Aorta (tissue), 5 donors: Measurements from ENCODE around the gene AFAP1. TPM values are rescaled to one million over a fixed set of nuclear protein-coding genes. Genes with fewer than 3 reads are reported as not detected.
A peak's percentile ranks its signal among the peaks of the same experiment; 100 is the strongest.
"Not testable (repeated sequence)": the region's sequence is repeated elsewhere in the genome, so short reads cannot be mapped to it uniquely, and the experiment has no call there.

ENCODE experiments used
- ATAC-seq: fragments of 200-7000 bp; cut with Tn5 transposase; one replicate; pipeline ENCODE4 v1.9.1; 2022; ENCODE audit warnings: moderate library complexity; ENCODE audit not compliant: low FRiP score
- DNase-seq, 2 donors: peaks; one replicate each; pipeline ENCODE4 v3.0.0-alpha.2; 2020
- H3K27ac ChIP-seq, 2 donors: one replicate each; pipeline ENCODE4 v1.5.1; 2013; ENCODE audit warnings: low read length in 2 of 2, mild to moderate bottlenecking in 2 of 2, moderate library complexity in 2 of 2, control low read depth in 1 of 2, inconsistent platforms in 1 of 2, low read depth in 1 of 2
- H3K27me3 ChIP-seq, 2 donors: one replicate each; pipeline ENCODE4 v1.6.1; 2013; ENCODE audit warnings: control low read depth in 1 of 2, low read length in 1 of 2, mild to moderate bottlenecking in 1 of 2, moderate library complexity in 1 of 2; ENCODE audit not compliant: insufficient read depth in 2 of 2, control insufficient read depth in 1 of 2
- H3K36me3 ChIP-seq, 2 donors: one replicate each; pipeline ENCODE4 v1.6.1; 2013; ENCODE audit warnings: control low read depth in 1 of 2, low read length in 1 of 2, mild to moderate bottlenecking in 1 of 2; ENCODE audit not compliant: insufficient read depth in 2 of 2, control insufficient read depth in 1 of 2
- H3K4me1 ChIP-seq, 2 donors: one replicate each; pipeline ENCODE4 v1.6.1; 2013; ENCODE audit warnings: low read length in 2 of 2, control low read depth in 1 of 2, mild to moderate bottlenecking in 1 of 2, moderate library complexity in 1 of 2; ENCODE audit not compliant: insufficient read depth in 2 of 2, control insufficient read depth in 1 of 2
- H3K4me3 ChIP-seq, 2 donors: one replicate each; pipeline ENCODE4 v1.5.1; 2013; ENCODE audit warnings: low read length in 2 of 2, control low read depth in 1 of 2, mild to moderate bottlenecking in 1 of 2
- H3K9me3 ChIP-seq: one replicate; pipeline ENCODE4 v1.6.1; 2013; ENCODE audit warnings: mild to moderate bottlenecking, low read length; ENCODE audit not compliant: control insufficient read depth
- WGBS, 2 donors: extraction: QIAGEN DNeasy Blood & Tissue Kit; methylation state at CpG; one replicate each; pipeline ENCODE4 v1.1.7; 2013; 5-methylcytosine and 5-hydroxymethylcytosine counted together
- intact Hi-C, 2 donors: fragments of 100-400 bp; cut with DNase I; formaldehyde crosslinking; loops; one replicate each; pipeline versions ENCODE4 v1.14.2 to v1.15.0; 2022
- polyA plus RNA-seq, 2 donors: library from polyadenylated mRNA; stranded (reverse); fragments of 200-250 nt; gene quantifications; one replicate each; pipeline ENCODE4 v1.2.3, GENCODE V29; 2013
- total RNA-seq, 2 donors: library from RNA; stranded (reverse); fragmentation: NEBNext Ultra II Directional; extraction: Animal tissue kit (Norgen Biotek cat#: 25700); gene quantifications; one replicate each; pipeline ENCODE4 v1.2.1, GENCODE V29; 2021
- donor health status: healthy with polysubstance abuse.
- donor health status: Bipolar disorder and iron deficiency.
- donor health status: DM: no; HTN: no; CAD: no.
- donor health status: DM: no; HTN: no; CAD: no.
- donor health status: DM: yes; HTN: yes; CAD: no.

The AFAP1 gene
- total and polyA plus RNA-seq, 4 donors: 4.6 to 60.5 (median 26.9) TPM

GRCh38 chr4:7918981-7919380 lies 20.7 kb downstream of the AFAP1 start:
- Histone ChIP-seq H3K36me3 (no peaks in the 10 kb centered on the region), H3K9me3 (no peaks in the 10 kb centered on the region), H3K27ac (no peak overlapping the region), H3K4me1 (no peaks in the 10 kb centered on the region), H3K4me3 (no peak overlapping the region), H3K27me3 (no peaks in the 10 kb centered on the region)
- no peak for ATAC-seq
- intact Hi-C loops: no loop called here
- WGBS, 2 donors: 27 to 31% methylated on average over 12 of the region's 12 CpGs
- no peak for DNase-seq

DNA sequence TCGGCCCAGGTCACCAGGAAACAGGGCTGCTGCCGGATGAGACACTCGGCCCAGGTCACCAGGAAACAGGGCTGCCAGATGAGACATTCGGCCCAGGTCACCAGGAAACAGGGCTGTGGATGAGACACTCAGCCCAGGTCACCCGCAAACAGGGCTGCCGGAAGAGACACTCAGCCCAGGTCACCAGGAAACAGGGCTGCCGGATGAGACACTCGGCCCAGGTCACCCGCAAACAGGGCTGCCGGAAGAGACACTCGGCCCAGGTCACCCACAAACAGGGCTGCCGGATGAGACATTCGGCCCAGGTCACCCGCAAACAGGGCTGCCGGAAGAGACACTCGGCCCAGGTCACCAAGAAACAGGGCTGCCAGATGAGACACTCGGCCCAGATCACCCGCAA lies 21.5 kb downstream of the AFAP1 start:
- intact Hi-C loops, H3K9me3 ChIP-seq, H3K36me3 ChIP-seq, H3K27ac ChIP-seq, H3K27me3 ChIP-seq, H3K4me1 ChIP-seq, H3K4me3 ChIP-seq, DNase-seq, ATAC-seq: not testable (repeated sequence)
- 90 to 93% methylated on average over 17 to 18 of the region's 18 CpGs for WGBS, 2 donors

DNA sequence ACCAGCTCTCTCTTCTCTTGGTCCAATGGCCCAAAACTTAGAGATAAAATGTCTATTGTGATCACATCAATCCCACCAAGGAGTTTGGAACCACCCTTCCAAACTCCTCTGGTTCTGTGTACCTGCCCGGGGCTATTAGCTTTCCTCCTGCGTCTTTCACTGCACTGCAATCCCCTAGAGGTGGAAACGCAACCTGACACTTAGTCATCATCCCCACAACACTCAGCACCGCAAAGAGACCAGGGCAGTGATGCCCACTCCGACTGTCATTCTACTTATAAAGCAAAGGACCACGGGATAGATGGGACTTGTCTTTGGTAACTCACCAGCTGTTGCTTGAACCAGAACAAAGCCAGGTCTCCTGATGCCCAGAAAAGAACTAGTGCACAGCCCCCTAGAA lies 22.0 kb downstream of the AFAP1 start:
- DNase-seq (no peak), ATAC-seq (no peak)
- H3K4me3 ChIP-seq: no peak overlapping the region
- intact Hi-C loops: no loop called here
- no peak overlapping the region for H3K27ac ChIP-seq
- H3K9me3 ChIP-seq: no peaks in the 10 kb centered on the region
- 87% methylated on average over 6 of the region's 6 CpGs for WGBS, 2 donors
- H3K36me3 ChIP-seq: no peaks in the 10 kb centered on the region
- H3K27me3 ChIP-seq: no peaks in the 10 kb centered on the region
- H3K4me1 ChIP-seq: no peaks in the 10 kb centered on the region

- H3K4me1 ChIP-seq: peaks cover 2 to 3% of the 10 kb centered on the region in 2 donors
- H3K27ac ChIP-seq: no peak overlapping the region
- H3K36me3 ChIP-seq: no peaks in the 10 kb centered on the region
- H3K27me3 ChIP-seq: no peaks in the 10 kb centered on the region
- H3K4me3 ChIP-seq: no peak overlapping the region
- intact Hi-C loops: no loop called here
- 67 to 68% methylated on average over 6 of the region's 6 CpGs for WGBS, 2 donors
- no peaks in the 10 kb centered on the region for H3K9me3 ChIP-seq
- no peak for ATAC-seq
- DNase-seq: no peak
Measured at GRCh38 chr4:7915875-7916242, 23.8 kb downstream of the AFAP1 start.

- DNase-seq: no peak
- ATAC-seq: no peak
- peaks cover 2 to 5% of the 10 kb centered on the region in 2 donors for H3K4me1 ChIP-seq
- 99 to 100% methylated on average over 1 of the region's 1 CpG for WGBS, 2 donors
- no peaks in the 10 kb centered on the region for H3K9me3 ChIP-seq
- no peaks in the 10 kb centered on the region for H3K36me3 ChIP-seq
- no peak overlapping the region for H3K27ac ChIP-seq
- no peaks in the 10 kb centered on the region for H3K27me3 ChIP-seq
- H3K4me3 ChIP-seq: no peak overlapping the region
- intact Hi-C loops: no loop called here
Measured at GRCh38 chr4:7912826-7913225, 26.8 kb downstream of the AFAP1 start.

- DNase-seq: no peak
- no peaks in the 10 kb centered on the region for H3K27me3 ChIP-seq
- H3K9me3 ChIP-seq: no peaks in the 10 kb centered on the region
- intact Hi-C loops: no loop called here
- no peaks in the 10 kb centered on the region for H3K36me3 ChIP-seq
- 19 to 20% methylated on average over 16 of the region's 16 CpGs for WGBS, 2 donors
- peaks cover 2 to 5% of the 10 kb centered on the region in 2 donors for H3K4me1 ChIP-seq
- no peak overlapping the region for H3K4me3 ChIP-seq
- ATAC-seq: peak; percentile 59
- peak overlapping the region in 1 of 2 donors; percentile 65 for H3K27ac ChIP-seq
Measured at GRCh38 chr4:7910952-7911578, 28.6 kb downstream of the AFAP1 start.

GRCh38 chr4:7910263-7910896 lies 29.3 kb downstream of the AFAP1 start:
- H3K9me3 ChIP-seq: no peaks in the 10 kb centered on the region
- DNase-seq: no peak
- ATAC-seq: peak; percentile 48
- H3K27ac ChIP-seq: peak overlapping the region; percentile 37 to 68
- no peaks in the 10 kb centered on the region for H3K27me3 ChIP-seq
- H3K4me1 ChIP-seq: peaks cover 2 to 5% of the 10 kb centered on the region in 2 donors
- intact Hi-C loops: no loop called here
- no peaks in the 10 kb centered on the region for H3K36me3 ChIP-seq
- no peak overlapping the region for H3K4me3 ChIP-seq
- 78 to 79% methylated on average over 16 of the region's 16 CpGs for WGBS, 2 donors

DNA sequence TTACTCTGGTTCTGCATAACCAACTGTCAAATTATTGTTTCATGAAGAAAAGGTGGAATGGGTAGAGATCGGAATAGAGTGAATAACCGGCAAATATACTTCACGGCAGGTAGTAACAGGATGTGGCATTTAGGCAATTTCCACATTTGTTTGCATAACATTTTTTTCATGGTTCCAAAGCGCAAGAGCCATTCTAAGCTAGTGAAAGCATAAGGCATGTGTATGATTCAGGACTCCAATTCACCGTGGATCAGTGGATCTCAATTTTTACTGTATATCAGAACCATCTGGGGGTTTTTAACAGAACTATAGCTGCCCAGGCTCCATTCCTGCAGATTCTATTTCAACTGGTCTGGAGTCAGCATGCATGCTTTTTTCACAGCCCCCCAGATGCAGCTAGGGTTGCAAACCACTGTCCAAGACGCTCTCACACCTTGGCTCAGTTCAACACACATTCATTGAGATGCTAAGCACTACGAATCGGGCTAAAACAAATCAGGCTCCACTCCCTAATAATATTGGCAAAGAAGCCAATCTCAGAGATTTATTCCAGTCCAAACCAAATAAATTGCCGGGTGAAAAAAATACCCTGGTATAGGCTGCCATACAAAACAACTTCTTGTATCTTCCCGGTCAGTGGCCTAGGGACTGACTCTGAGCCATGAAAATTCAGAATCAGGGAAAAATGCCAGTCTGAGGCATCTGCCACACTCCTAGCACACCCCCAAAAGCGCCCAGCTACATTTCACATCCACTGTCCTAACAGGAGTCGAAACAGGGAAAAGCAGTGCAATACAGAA lies 30.0 kb downstream of the AFAP1 start:
- H3K27me3 ChIP-seq: no peaks in the 10 kb centered on the region
- DNase-seq (no peak), ATAC-seq (no peak)
- H3K27ac ChIP-seq: peak overlapping the region; percentile 37 to 68
- 28 to 33% methylated on average over 12 of the region's 12 CpGs for WGBS, 2 donors
- intact Hi-C loops: no loop called here
- peaks cover 2 to 5% of the 10 kb centered on the region in 2 donors for H3K4me1 ChIP-seq
- H3K36me3 ChIP-seq: no peaks in the 10 kb centered on the region
- H3K9me3 ChIP-seq: no peaks in the 10 kb centered on the region
- no peak overlapping the region for H3K4me3 ChIP-seq
